Muscle of arm (tissue), 14 donors: ENCODE measurements around the gene VPS11. TPM values are rescaled to one million over a fixed set of nuclear protein-coding genes. Genes with fewer than 3 reads are reported as not detected.
A peak's percentile ranks its signal among the peaks of the same experiment; 100 is the strongest.

ENCODE experiments used
- DNase-seq: peaks from one replicate; pipeline ENCODE4 v3.0.0-alpha.2; 2013
- long read RNA-seq, 11 donors: transcript quantifications; one replicate each; lab custom pipeline, GENCODE V29; 2026
- polyA plus RNA-seq, 12 donors: library from polyadenylated mRNA; unstranded; fragments of 120-200 nt; gene quantifications; one replicate each; pipeline ENCODE4 v1.2.1, GENCODE V29; 2013; ENCODE audit not compliant: insufficient read length in 12 of 12

Gene VPS11
- 10 to 100 TPM in 11 of 12 donors, not detected in 1; 23.7 to 46.6 (median 31.5) TPM for polyA plus RNA-seq
- long read RNA-seq, donor 1, partial matches to known transcripts = 6 of 9 reads
- long read RNA-seq, donor 1, other reads (novel, unspliced or antisense) = 0 of 9 reads
- long read RNA-seq, donor 2, partial matches to known transcripts = 0 of 3 reads
- long read RNA-seq, donor 2, other reads (novel, unspliced or antisense) = 0 of 3 reads
- long read RNA-seq, donor 3, partial matches to known transcripts = 0 of 1 reads
- long read RNA-seq, donor 3, other reads (novel, unspliced or antisense) = 0 of 1 reads
- long read RNA-seq, donor 4 = 0 reads
- long read RNA-seq, donor 5 = 0 reads
- long read RNA-seq, donor 6, partial matches to known transcripts = 0 of 1 reads
- long read RNA-seq, donor 6, other reads (novel, unspliced or antisense) = 0 of 1 reads
- long read RNA-seq, donor 7, partial matches to known transcripts = 0 of 3 reads
- long read RNA-seq, donor 7, other reads (novel, unspliced or antisense) = 0 of 3 reads
- long read RNA-seq, donor 8, partial matches to known transcripts = 0 of 2 reads
- long read RNA-seq, donor 8, other reads (novel, unspliced or antisense) = 0 of 2 reads
- long read RNA-seq, donor 9 = 0 reads
- long read RNA-seq, donor 10, partial matches to known transcripts = 0 of 1 reads
- long read RNA-seq, donor 10, other reads (novel, unspliced or antisense) = 0 of 1 reads
- long read RNA-seq, donor 11, partial matches to known transcripts = 0 of 1 reads
- long read RNA-seq, donor 11, other reads (novel, unspliced or antisense) = 0 of 1 reads

- peak; percentile 96 for DNase-seq
Observed at GRCh38 chr11:119067371-119068222, at the start of gene VPS11. VPS11 (plus strand) TSS chr11:119067818; CDS start chr11:119067824, 6 bp downstream.

GRCh38 chr11:119018074-119018938 is 49.3 kb upstream of the VPS11 start, which contains the start of the genes RPS25 and TRAPPC4:
RPS25 (minus strand) TSS chr11:119018343; CDS start chr11:119018284, 59 bp downstream.
TRAPPC4 (plus strand) TSS chr11:119018766; CDS start chr11:119018796, 30 bp downstream.
- DNase-seq = peak; percentile 98

GRCh38 chr11:119019996-119020395 is 47.6 kb upstream of the VPS11 start:
- no peak for DNase-seq

- DNase-seq = no peak
Observed at GRCh38 chr11:119021631-119022030, 46.0 kb upstream of the VPS11 start.

GRCh38 chr11:119023741-119024140 is 43.9 kb upstream of the VPS11 start:
- no peak for DNase-seq

GRCh38 chr11:119024430-119025098 is 43.1 kb upstream of the VPS11 start:
- DNase-seq = no peak

GRCh38 chr11:119025099-119025473 is 42.5 kb upstream of the VPS11 start:
- DNase-seq = no peak

GRCh38 chr11:119025541-119025940 is 42.1 kb upstream of the VPS11 start:
- DNase-seq = no peak

GRCh38 chr11:119025978-119026766 is 41.4 kb upstream of the VPS11 start:
- DNase-seq = no peak

- DNase-seq = no peak
Observed at GRCh38 chr11:119026970-119027369, 40.6 kb upstream of the VPS11 start.

GRCh38 chr11:119027561-119028345 is 39.9 kb upstream of the VPS11 start:
- DNase-seq = no peak

GRCh38 chr11:119028346-119029068 is 39.1 kb upstream of the VPS11 start:
- no peak for DNase-seq

GRCh38 chr11:119029069-119029339 is 38.6 kb upstream of the VPS11 start:
- DNase-seq = no peak

- no peak for DNase-seq
Observed at GRCh38 chr11:119029340-119030028, 38.1 kb upstream of the VPS11 start.

- DNase-seq = no peak
Observed at GRCh38 chr11:119030029-119030328, 37.6 kb upstream of the VPS11 start.

- DNase-seq = peak; percentile 93
Observed at GRCh38 chr11:119030329-119031047, 37.1 kb upstream of the VPS11 start, which contains the start of gene SLC37A4. SLC37A4 (minus strand) TSS chr11:119030877.

GRCh38 chr11:119031912-119032280 is 35.7 kb upstream of the VPS11 start:
- DNase-seq = no peak
